Thymus (tissue), 11 donors: ENCODE results near the gene ZNF577. TPM values are rescaled to one million over a fixed set of nuclear protein-coding genes. Genes with fewer than 3 reads are reported as not detected.

ENCODE experiments used
- DNase-seq, 9 donors: peaks; one replicate each; pipeline ENCODE4 v3.0.0-alpha.2; 2013; ENCODE audit warnings: low spot score in 9 of 9, low read depth in 6 of 9, missing footprints in 1 of 9
- H3K27ac ChIP-seq, 2 donors: one replicate each; pipeline ENCODE4 v1.5.1; 2013; ENCODE audit warnings: control low read depth in 1 of 2, low read depth in 1 of 2, low read length in 1 of 2, mild to moderate bottlenecking in 1 of 2, moderate library complexity in 1 of 2
- H3K27me3 ChIP-seq, 2 donors: one replicate each; pipeline ENCODE4 v1.5.1; 2013; ENCODE audit warnings: low read length in 1 of 2; ENCODE audit not compliant: control insufficient read depth in 2 of 2, insufficient read depth in 1 of 2
- H3K36me3 ChIP-seq, 2 donors: one replicate each; pipeline ENCODE4 v1.5.1; 2013; ENCODE audit warnings: low read length in 1 of 2, mild to moderate bottlenecking in 1 of 2, moderate library complexity in 1 of 2; ENCODE audit not compliant: control insufficient read depth in 2 of 2, insufficient read depth in 2 of 2
- H3K4me1 ChIP-seq, 2 donors: one replicate each; pipeline ENCODE4 v1.5.1; 2013; ENCODE audit warnings: low read length in 2 of 2; ENCODE audit not compliant: control insufficient read depth in 2 of 2, insufficient read depth in 2 of 2
- H3K4me3 ChIP-seq, 2 donors: one replicate each; pipeline ENCODE4 v1.5.1; 2013; ENCODE audit warnings: low read length in 2 of 2, control low read depth in 1 of 2, mild to moderate bottlenecking in 1 of 2
- H3K9me3 ChIP-seq, 2 donors: one replicate each; pipeline ENCODE4 v1.5.1; 2013; ENCODE audit warnings: low read length in 1 of 2, mild to moderate bottlenecking in 1 of 2; ENCODE audit not compliant: control insufficient read depth in 2 of 2, insufficient read depth in 1 of 2
- WGBS: extraction: QIAGEN DNeasy Blood & Tissue Kit; methylation state at CpG from one replicate; pipeline ENCODE4 v1.1.7; 2013; 5-methylcytosine and 5-hydroxymethylcytosine counted together
- polyA plus RNA-seq: library from polyadenylated mRNA; stranded (reverse); fragments of 200-250 nt; gene quantifications from one replicate; pipeline ENCODE4 v1.2.3, GENCODE V29; 2013
- total RNA-seq: library from RNA; stranded (reverse); fragments of 120-200 nt; gene quantifications from one replicate; pipeline ENCODE4 v1.2.4, GENCODE V29; 2013
- donor health status: healthy.

ZNF577 gene
- total and polyA plus RNA-seq, 2 donors = 11.4 to 30.2 TPM

DNA sequence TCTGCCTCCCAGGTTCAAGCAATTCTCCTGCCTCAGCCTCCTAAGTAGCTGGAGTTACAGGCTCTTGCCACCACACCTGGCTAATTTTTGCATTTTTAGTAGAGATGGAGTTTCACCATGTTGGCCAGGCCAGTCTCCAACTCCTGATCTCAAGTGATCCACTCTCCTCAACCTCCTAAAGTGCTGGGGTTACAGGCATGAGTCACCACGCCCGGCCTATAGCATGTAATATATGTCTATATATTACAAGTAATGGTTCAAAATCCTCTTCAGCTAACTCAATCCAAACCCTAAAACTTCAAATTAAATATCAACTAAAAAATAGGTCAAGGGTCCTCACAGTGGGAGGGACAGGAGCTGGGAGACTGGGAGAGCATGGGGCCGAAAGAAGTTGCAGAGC is 64.8 kb downstream of the ZNF577 start:
- H3K27ac ChIP-seq = no peak overlapping the region
- no peak overlapping the region for H3K4me3 ChIP-seq
- H3K9me3 ChIP-seq = no peaks in the 10 kb centered on the region
- no peak for DNase-seq
- H3K4me1 ChIP-seq = peaks cover 0 to 3% of the 10 kb centered on the region in 2 donors
- no peaks in the 10 kb centered on the region for H3K36me3 ChIP-seq
- WGBS = 97% methylated on average over 3 of the region's 3 CpGs
- no peaks in the 10 kb centered on the region for H3K27me3 ChIP-seq

DNA sequence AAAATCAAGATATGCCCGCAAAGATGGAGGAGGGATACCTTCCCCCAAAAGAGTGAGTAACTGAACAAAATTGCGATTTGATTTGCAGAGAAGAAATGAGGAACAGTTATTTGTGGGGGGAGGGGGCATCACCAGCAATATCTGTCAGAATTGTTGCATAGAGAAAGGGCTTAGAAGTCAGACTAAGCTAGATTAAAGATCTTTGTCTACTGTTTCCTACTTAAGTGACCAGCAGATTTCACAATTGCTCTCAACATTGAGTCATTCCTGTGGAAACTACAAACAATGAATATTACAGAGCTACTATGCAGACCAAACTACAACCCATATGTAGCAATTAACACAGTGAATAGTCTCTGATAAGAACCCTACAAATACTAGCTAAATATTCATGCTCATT is 65.4 kb downstream of the ZNF577 start:
- Histone ChIP-seq H3K4me1 (peaks cover 0 to 3% of the 10 kb centered on the region in 2 donors), H3K27me3 (no peaks in the 10 kb centered on the region), H3K36me3 (no peaks in the 10 kb centered on the region), H3K27ac (no peak overlapping the region), H3K9me3 (no peaks in the 10 kb centered on the region), H3K4me3 (no peak overlapping the region)
- DNase-seq = no peak
- 91% methylated on average over 2 of the region's 2 CpGs for WGBS

DNA sequence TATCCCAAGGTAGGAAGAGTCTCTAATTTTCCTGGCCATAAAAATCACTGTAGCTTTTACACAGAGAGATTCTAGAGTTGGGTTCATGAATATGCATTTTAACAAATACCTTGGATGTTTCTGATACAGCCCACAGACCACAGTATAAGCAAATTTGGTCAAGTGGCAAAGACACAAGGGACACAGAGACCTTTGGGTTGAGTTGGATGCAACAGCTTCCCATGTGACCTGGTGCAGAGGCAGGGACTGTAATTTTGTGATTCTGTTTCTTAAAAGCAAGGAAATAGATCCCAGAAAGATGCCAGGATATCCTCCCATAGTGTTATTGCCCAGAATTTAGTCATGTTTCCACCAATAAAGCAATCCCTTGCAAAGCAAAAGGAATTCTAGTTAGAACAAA is 65.8 kb downstream of the ZNF577 start:
- Histone ChIP-seq H3K27ac (no peak overlapping the region), H3K4me3 (no peak overlapping the region), H3K9me3 (no peaks in the 10 kb centered on the region), H3K27me3 (no peaks in the 10 kb centered on the region), H3K36me3 (no peaks in the 10 kb centered on the region), H3K4me1 (peaks cover 0 to 3% of the 10 kb centered on the region in 2 donors)
- DNase-seq = no peak

- DNase-seq = no peak
- H3K4me3 ChIP-seq = no peak overlapping the region
- 88% methylated on average over 3 of the region's 3 CpGs for WGBS
- H3K9me3 ChIP-seq = no peaks in the 10 kb centered on the region
- no peak overlapping the region for H3K27ac ChIP-seq
- H3K27me3 ChIP-seq = no peaks in the 10 kb centered on the region
- H3K4me1 ChIP-seq = peaks cover 0 to 3% of the 10 kb centered on the region in 2 donors
- H3K36me3 ChIP-seq = no peaks in the 10 kb centered on the region
Observed at GRCh38 chr19:51821456-51821855, 66.3 kb downstream of the ZNF577 start.

Other genes starting within 250 kb of the ZNF577 start
- 1.6 TPM for gene SIGLEC14, start 241.1 kb downstream of the ZNF577 start, total RNA-seq
- 7.3 TPM for gene SIGLEC14, start 241.1 kb downstream of the ZNF577 start, polyA plus RNA-seq
- gene SPACA6, start 194.6 kb downstream of the ZNF577 start, total RNA-seq = 2.7 TPM
- 10.5 TPM for gene SPACA6, start 194.6 kb downstream of the ZNF577 start, polyA plus RNA-seq
- 0.09 TPM for gene HAS1, start 164.0 kb downstream of the ZNF577 start, total RNA-seq
- 0.11 TPM for gene HAS1, start 164.0 kb downstream of the ZNF577 start, polyA plus RNA-seq
- gene FPR1, start 136.1 kb downstream of the ZNF577 start, total RNA-seq = 3.6 TPM
- 4.7 TPM for gene FPR1, start 136.1 kb downstream of the ZNF577 start, polyA plus RNA-seq
- gene FPR2, start 126.8 kb downstream of the ZNF577 start, total RNA-seq = 1.2 TPM
- 1.4 TPM for gene FPR2, start 126.8 kb downstream of the ZNF577 start, polyA plus RNA-seq
- 14.1 TPM for gene FPR3, start 92.8 kb downstream of the ZNF577 start, total RNA-seq
- 7.8 TPM for gene FPR3, start 92.8 kb downstream of the ZNF577 start, polyA plus RNA-seq
- 14.4 TPM for gene ZNF649, start 17.1 kb upstream of the ZNF577 start, total RNA-seq
- 6.2 TPM for gene ZNF649, start 17.1 kb upstream of the ZNF577 start, polyA plus RNA-seq
- gene ZNF613, start 39.5 kb upstream of the ZNF577 start, total RNA-seq = 7.9 TPM
- 5.2 TPM for gene ZNF613, start 39.5 kb upstream of the ZNF577 start, polyA plus RNA-seq
- 14.9 TPM for gene ZNF350, start 98.9 kb upstream of the ZNF577 start, total RNA-seq
- 10.0 TPM for gene ZNF350, start 98.9 kb upstream of the ZNF577 start, polyA plus RNA-seq
- gene ZNF615, start 120.3 kb upstream of the ZNF577 start, total RNA-seq = 6.9 TPM
- 5.3 TPM for gene ZNF615, start 120.3 kb upstream of the ZNF577 start, polyA plus RNA-seq
- gene ZNF614, start 140.4 kb upstream of the ZNF577 start, total RNA-seq = 8.6 TPM
- 5.7 TPM for gene ZNF614, start 140.4 kb upstream of the ZNF577 start, polyA plus RNA-seq
- 6.9 TPM for gene ZNF432, start 160.9 kb upstream of the ZNF577 start, total RNA-seq
- 16.2 TPM for gene ZNF432, start 160.9 kb upstream of the ZNF577 start, polyA plus RNA-seq
- gene ZNF841, start 207.8 kb upstream of the ZNF577 start, total RNA-seq = 6.4 TPM
- 13.7 TPM for gene ZNF841, start 207.8 kb upstream of the ZNF577 start, polyA plus RNA-seq